HCT116 (cell line): Measurements from ENCODE around the gene RABGAP1. TPM values are rescaled to one million over a fixed set of nuclear protein-coding genes. Genes with fewer than 3 reads are reported as not detected.

ENCODE experiments used
- ATAC-seq: fragments of 200-7000 bp; cut with Tn5 transposase; 2 replicates; pipeline ENCODE4 v1.9.1; 2020; ENCODE audit warnings: mild to moderate bottlenecking, moderate library complexity
- BruUV-seq: library from RNA; stranded (reverse); fragments of 400-500 nt; replicated peaks from 2 replicates; lab custom pipeline; 2021; lab: Mats Ljungman, UMichigan
- CTCF ChIA-PET: fragments of 300-600 bp; sonication (Branson Sonifier 250); formaldehyde crosslinking; loops from one replicate; lab custom pipeline; 2021; ENCODE audit warnings: antibody characterized with exemption; lab: Charles Lee
- POLR2A ChIA-PET: fragments of 300-600, 350-600 bp; sonication (Branson Sonifier 250); formaldehyde crosslinking; loops from one replicate; lab custom pipeline; 2021; ENCODE audit warnings: antibody characterized with exemption; lab: Charles Lee
- RAD21 ChIA-PET, 2 experiments: fragments of 300-600 bp; sonication (Branson Sonifier 250); formaldehyde crosslinking; loops; one replicate each; lab custom pipeline; 2023; ENCODE audit warnings: low total read pairs in 2 of 2; ENCODE audit not compliant: uncharacterized antibody in 2 of 2, unreplicated experiment in 2 of 2, low non-redundant PET in 1 of 2; lab: Charles Lee
- DNase-seq: peaks from one replicate; pipeline ENCODE4 v3.0.0-alpha.2; 2010; ENCODE audit warnings: low read depth, low spot score
- H2AFZ ChIP-seq: fragments of 200-600 bp; shearing (Covaris generic), sonication (generic); 2 replicates; pipeline ENCODE4 v1.6.1; 2017; ENCODE audit warnings: low read depth, mixed run types, mixed read lengths, antibody characterized with exemption, low read length; ENCODE audit not compliant: poor library complexity, severe bottlenecking
- H3K27ac ChIP-seq: 2 replicates; pipeline ENCODE4 v1.5.1; 2012; ENCODE audit warnings: low read depth, low read length
- H3K27me3 ChIP-seq: fragments of 200-600 bp; sonication (generic); 2 replicates; pipeline ENCODE4 v1.6.1; 2016; ENCODE audit warnings: mixed run types, low read length, mixed read lengths; ENCODE audit not compliant: insufficient read depth
- H3K36me3 ChIP-seq, 2 experiments: fragments of 200-500 bp in 1 of 2; fragments of 200-600 bp in 1 of 2; sonication (Bioruptor generic) in 1 of 2; sonication (generic) in 1 of 2; 2 replicates each; pipeline versions ENCODE4 v1.5.1 to v1.6.1; 2014 to 2016; ENCODE audit warnings: low read length in 2 of 2, inconsistent platforms in 1 of 2, mixed read lengths in 1 of 2, mixed run types in 1 of 2; ENCODE audit not compliant: insufficient read depth in 2 of 2, control insufficient read depth in 1 of 2
- H3K4me1 ChIP-seq, 2 experiments: fragments of 200-600 bp in 1 of 2; sonication (generic) in 1 of 2; 2 replicates each; pipeline versions ENCODE4 v1.5.1 to v1.6.1; 2012 to 2017; ENCODE audit warnings: low read length in 2 of 2, inconsistent platforms in 1 of 2, mild to moderate bottlenecking in 1 of 2, mixed read lengths in 1 of 2, mixed run types in 1 of 2, moderate library complexity in 1 of 2; ENCODE audit not compliant: insufficient read depth in 2 of 2, control insufficient read depth in 1 of 2
- H3K4me2 ChIP-seq: fragments of 200-600 bp; sonication (generic); 2 replicates; pipeline ENCODE4 v1.6.1; 2017; ENCODE audit warnings: mixed run types, low read length, mixed read lengths
- H3K4me3 ChIP-seq, 2 experiments: fragments of 200-600 bp in 1 of 2; sonication (generic) in 1 of 2; replicated peaks in 1 of 2; 2 replicates each; pipeline ENCODE4 v1.5.1; 2011 to 2016; ENCODE audit warnings: low read length in 2 of 2, control low read depth in 1 of 2, low read depth in 1 of 2, mild to moderate bottlenecking in 1 of 2, mixed read lengths in 1 of 2, mixed run types in 1 of 2
- H3K79me2 ChIP-seq: fragments of 200-600 bp; sonication (generic); 2 replicates; pipeline ENCODE4 v1.6.1; 2017; ENCODE audit warnings: mild to moderate bottlenecking, mixed run types, low read length, moderate library complexity, mixed read lengths; ENCODE audit not compliant: insufficient read depth
- H3K9ac ChIP-seq: fragments of 200-600 bp; sonication (generic); 2 replicates; pipeline ENCODE4 v1.6.1; 2016; ENCODE audit warnings: low read length, mixed read lengths
- H3K9me2 ChIP-seq: fragments of 200-600 bp; sonication (generic), shearing (Covaris generic); 2 replicates; pipeline ENCODE4 v1.6.1; 2017; ENCODE audit warnings: mixed run types, mild to moderate bottlenecking, moderate library complexity; ENCODE audit not compliant: insufficient read depth
- H3K9me3 ChIP-seq, 2 experiments: fragments of 200-500 bp in 1 of 2; fragments of 200-600 bp in 1 of 2; sonication (Bioruptor generic) in 1 of 2; sonication (generic) in 1 of 2; 2 replicates each; pipeline ENCODE4 v1.6.1; 2014 to 2017; ENCODE audit warnings: low read length in 2 of 2, mixed read lengths in 2 of 2, inconsistent platforms in 1 of 2, low read depth in 1 of 2, mild to moderate bottlenecking in 1 of 2, mixed run types in 1 of 2, moderate library complexity in 1 of 2; ENCODE audit not compliant: control insufficient read depth in 1 of 2, insufficient read depth in 1 of 2
- H4K20me1 ChIP-seq: fragments of 200-600 bp; sonication (generic), shearing (Covaris generic); 2 replicates; pipeline ENCODE4 v1.6.1; 2017; ENCODE audit warnings: mixed run types, mild to moderate bottlenecking, moderate library complexity; ENCODE audit not compliant: insufficient read depth
- ATF3 ChIP-seq: IDR thresholded peaks from 2 replicates; pipeline ENCODE4 v1.6.1; 2012
- CBX3 ChIP-seq: IDR thresholded peaks from 2 replicates; pipeline ENCODE4 v1.6.1; 2012; ENCODE audit warnings: low read depth
- CEBPB ChIP-seq: IDR thresholded peaks from 2 replicates; pipeline ENCODE4 v1.6.1; 2012; ENCODE audit warnings: low read depth
- ELF1 ChIP-seq: IDR thresholded peaks from 2 replicates; pipeline ENCODE4 v1.6.1; 2012; ENCODE audit warnings: low read depth, borderline replicate concordance
- EZH2 ChIP-seq: fragments of 200-600 bp; sonication (generic); IDR thresholded peaks from 2 replicates; pipeline ENCODE4 v1.6.1; 2017; ENCODE audit warnings: antibody characterized with exemption, mixed run types
- EZH2phosphoT487 ChIP-seq: fragments of 200-600 bp; IDR thresholded peaks from 2 replicates; pipeline ENCODE4 v1.6.1; 2018; ENCODE audit warnings: antibody characterized with exemption, borderline replicate concordance
- JUND ChIP-seq: IDR thresholded peaks from 2 replicates; pipeline ENCODE4 v1.6.1; 2012
- MAX ChIP-seq: IDR thresholded peaks from 2 replicates; pipeline ENCODE4 v1.6.1; 2012
- POLR2AphosphoS5 ChIP-seq: IDR thresholded peaks from 2 replicates; pipeline ENCODE4 v1.6.1; 2011; ENCODE audit warnings: mild to moderate bottlenecking, low read depth, low read length, moderate library complexity
- RAD21 ChIP-seq: IDR thresholded peaks from 2 replicates; pipeline ENCODE4 v1.6.1; 2012; ENCODE audit warnings: low read depth, mild to moderate bottlenecking
- SIN3A ChIP-seq: IDR thresholded peaks from 2 replicates; pipeline ENCODE4 v1.6.1; 2012; ENCODE audit warnings: low read depth
- SRF ChIP-seq: IDR thresholded peaks from 2 replicates; pipeline ENCODE4 v1.6.1; 2012; ENCODE audit warnings: low read depth
- TCF7L2 ChIP-seq: IDR thresholded peaks from 2 replicates; pipeline ENCODE4 v1.7.0; 2011; ENCODE audit warnings: borderline replicate concordance, inconsistent platforms; ENCODE audit not compliant: insufficient read depth, insufficient read length; ENCODE audit errors: extremely low read depth
- YY1 ChIP-seq: IDR thresholded peaks from 2 replicates; pipeline ENCODE4 v1.6.1; 2011; ENCODE audit warnings: low read length, low read depth, moderate library complexity, mild to moderate bottlenecking; ENCODE audit not compliant: insufficient replicate concordance; ENCODE audit errors: extremely low read depth
- ZFX ChIP-seq: fragments of 450-650 bp; IDR thresholded peaks from 2 replicates; pipeline ENCODE4 v1.6.1; 2017
- ZNF274 ChIP-seq: fragments of 200-500 bp; sonication (Bioruptor generic); IDR thresholded peaks from 2 replicates; pipeline ENCODE4 v1.6.1; 2014; ENCODE audit warnings: mild to moderate bottlenecking, low read depth, low read length, inconsistent platforms
- intact Hi-C: fragments of 100-400 bp; cut with micrococcal nuclease; formaldehyde crosslinking; loops from 2 replicates; pipeline ENCODE4 v1.10.0; 2022
- total RNA-seq: library from RNA; stranded (reverse); gene quantifications from one replicate; pipeline ENCODE4 v1.2.1, GENCODE V29; 2021; ENCODE audit not compliant: unreplicated experiment

RABGAP1 gene
- total RNA-seq, 1 experiment from 2014 or later, result 29.7 TPM

- CTCF ChIA-PET, result no interaction called here
- no peak for DNase-seq
- Histone ChIP-seq H3K27ac (no peak overlapping the region), H3K36me3 (peaks cover 6 to 12% of the 10 kb centered on the region in 2 experiments; a peak in 3 of 4 replicates), H3K9me2 (no peaks in the 10 kb centered on the region), H3K9ac (no peak overlapping the region), H3K79me2 (peaks cover 86% of the 10 kb centered on the region), H4K20me1 (0 out of 2 replicates have a peak, but pooled peaks cover 6% of the 10 kb centered on the region), H2AFZ (no peak overlapping the region), H3K4me1 (peaks cover 0 to under 1% of the 10 kb centered on the region in 2 experiments; a peak in 2 of 4 replicates), H3K27me3 (no peaks in the 10 kb centered on the region), H3K9me3 (no peaks in the 10 kb centered on the region), H3K4me2 (no peak overlapping the region), H3K4me3 (no peak overlapping the region)
- RAD21 ChIA-PET, result no interaction called here
- no peak for TF ChIP-seq ZFX
- TF ChIP-seq SIN3A, result no peak
- no peak for TF ChIP-seq ATF3
- no peak for TF ChIP-seq MAX
- TF ChIP-seq SRF, result no peak
- TF ChIP-seq EZH2, result no peak
- TF ChIP-seq CEBPB, result no peak
- no peak for TF ChIP-seq ZNF274
- TF ChIP-seq TCF7L2, result no peak
- intact Hi-C loops, result no loop called here
- ATAC-seq, result no peak
- POLR2A ChIA-PET, result no interaction called here
- no TSS peak for BruUV-seq
These were observed 42.9 kb upstream of the RABGAP1 start for GRCh38 chr9:122897969-122898368.

- Histone ChIP-seq H3K9ac (no peak overlapping the region), H4K20me1 (0 out of 2 replicates have a peak, but pooled peaks cover 6% of the 10 kb centered on the region), H3K27ac (no peak overlapping the region), H2AFZ (no peak overlapping the region), H3K4me1 (peaks cover 0 to 16% of the 10 kb centered on the region in 2 experiments; a peak in 2 of 4 replicates), H3K36me3 (peaks cover 3 to 4% of the 10 kb centered on the region in 2 experiments; a peak in 3 of 4 replicates), H3K79me2 (peaks cover 88% of the 10 kb centered on the region), H3K4me3 (no peak overlapping the region), H3K9me3 (no peaks in the 10 kb centered on the region), H3K9me2 (no peaks in the 10 kb centered on the region), H3K4me2 (no peak overlapping the region), H3K27me3 (no peaks in the 10 kb centered on the region)
- ChIA-PET POLR2A (interaction anchor here (0.5 kb wide), 1 partner anchor 1753 kb away, joined by 3 read pairs; no protein-coding TSS in a partner anchor), RAD21 (no interaction called here), CTCF (no interaction called here)
- no peak for DNase-seq
- no peak for TF ChIP-seq SRF
- no peak for TF ChIP-seq YY1
- TF ChIP-seq EZH2, result no peak
- TF ChIP-seq JUND, result no peak
- no peak for TF ChIP-seq EZH2phosphoT487
- no peak for TF ChIP-seq MAX
- no peak for TF ChIP-seq RAD21
- TF ChIP-seq CBX3, result no peak
- TF ChIP-seq SIN3A, result no peak
- no peak for TF ChIP-seq POLR2AphosphoS5
- TF ChIP-seq ELF1, result no peak
- no peak for TF ChIP-seq ZNF274
- BruUV-seq, result no TSS peak
- ATAC-seq, result no peak
- intact Hi-C loops, result loop anchor here (10.0 kb wide), 1 partner anchor 94 kb away; no protein-coding TSS in a partner anchor
These were observed 40.0 kb upstream of the RABGAP1 start for GRCh38 chr9:122900791-122901190.
